K562 (cell line): Measurements from ENCODE around the gene MYCL. TPM values are rescaled to one million over a fixed set of nuclear protein-coding genes. Genes with fewer than 3 reads are reported as not detected.

Experiments
- ETS1 ChIP-seq: conservative IDR thresholded peaks from 2 replicates; pipeline ENCODE4 v1.6.1; 2011; ENCODE audit warnings: low read depth, mild to moderate bottlenecking, low read length; ENCODE audit not compliant: control insufficient read depth
- FOXA3 ChIP-seq, 2 experiments: fragments of 450-650 bp in 1 of 2; sonication (generic) in 1 of 2; formaldehyde crosslinking; IDR thresholded peaks in 1 of 2; conservative IDR thresholded peaks in 1 of 2; 2 replicates each; pipeline versions ENCODE4 v1.4.0 to v1.8.0; 2020 to 2022; ENCODE audit warnings: mild to moderate bottlenecking in 2 of 2, missing genetic modification reagents in 1 of 2
- HDAC8 ChIP-seq: fragments of 450-650 bp; IDR thresholded peaks from 2 replicates; pipeline ENCODE4 v1.6.1; 2016; ENCODE audit warnings: mild to moderate bottlenecking, missing genetic modification characterization, moderate library complexity, missing compliant biosample characterization
- MCM3 ChIP-seq: fragments of 450-650 bp; IDR thresholded peaks from 2 replicates; pipeline ENCODE4 v1.6.1; 2016
- MEF2D ChIP-seq: conservative IDR thresholded peaks from 2 replicates; pipeline ENCODE4 v1.6.1; 2016; ENCODE audit warnings: low read depth, missing genetic modification characterization, missing compliant biosample characterization
- NR3C1 ChIP-seq: sonication (generic); formaldehyde crosslinking; IDR thresholded peaks from 2 replicates; pipeline ENCODE4 v1.8.1; 2022; ENCODE audit warnings: missing genetic modification reagents
- PTTG1 ChIP-seq: fragments of 450-650 bp; IDR thresholded peaks from 2 replicates; pipeline ENCODE4 v1.6.1; 2016; ENCODE audit warnings: low read depth, mild to moderate bottlenecking, missing genetic modification characterization, missing compliant biosample characterization
- RBM34 ChIP-seq: fragments of 200-400 bp; formaldehyde crosslinking; IDR thresholded peaks from 2 replicates; pipeline ENCODE4 v1.6.1; 2018; ENCODE audit warnings: low read length, borderline replicate concordance; ENCODE audit not compliant: insufficient read depth
- SIN3B ChIP-seq: fragments of 450-650 bp; IDR thresholded peaks from 2 replicates; pipeline ENCODE4 v1.6.1; 2017; ENCODE audit warnings: low read depth, mild to moderate bottlenecking, moderate library complexity
- THRAP3 ChIP-seq: fragments of 450-650 bp; IDR thresholded peaks from 2 replicates; pipeline ENCODE4 v1.6.1; 2016; ENCODE audit warnings: mild to moderate bottlenecking, inconsistent platforms, borderline replicate concordance
- ZC3H8 ChIP-seq: fragments of 450-650 bp; IDR thresholded peaks from 2 replicates; pipeline ENCODE4 v1.6.1; 2017
- ZNF407 ChIP-seq: fragments of 450-650 bp; IDR thresholded peaks from 2 replicates; pipeline ENCODE4 v1.6.1; 2016; ENCODE audit warnings: low read depth
- ZNF592 ChIP-seq: fragments of 450-650 bp; IDR thresholded peaks from 2 replicates; pipeline ENCODE4 v1.6.1; 2017; ENCODE audit warnings: antibody characterized with exemption, mild to moderate bottlenecking
- ZNF696 ChIP-seq: fragments of 250-450 bp; sonication (Bioruptor Pico); conservative IDR thresholded peaks from 2 replicates; pipeline ENCODE4 v1.4.0; 2020; ENCODE audit warnings: mild to moderate bottlenecking, moderate library complexity
- polyA plus RNA-seq, 8 experiments: library from polyadenylated mRNA; depleted of rRNA in 4 of 8; stranded (reverse) in 5 of 8; unstranded in 3 of 8; fragments of >200 nt; fragmentation: Nextera tagmentation in 2 of 8; fragmentation: Illumina TruSeq in 1 of 8; extraction: Ambion mirVana in 2 of 8; extraction: Trizol in 1 of 8; gene quantifications; 2 replicates each; pipeline versions ENCODE4 v1.2.1 to v1.2.3, GENCODE V29; 2011 to 2014; ENCODE audit warnings: inconsistent platforms in 1 of 8, missing spikeins in 1 of 8
- total RNA-seq, 7 experiments: library from RNA; depleted of rRNA in 6 of 7; stranded (reverse); fragments of >200 nt in 6 of 7; fragmentation: Illumina TruSeq in 2 of 7; extraction: Trizol in 2 of 7; gene quantifications; 2 replicates each; pipeline versions ENCODE4 v1.2.1 to v1.2.3, GENCODE V29; 2011 to 2021; ENCODE audit warnings: low replicate concordance in 1 of 7

MYCL gene
- total and polyA plus RNA-seq, 9 of the 15 experiments (the other 6 are each of a cell fraction or from before 2014, with no cell fraction given): 3.5 to 22.0 (median 12.8) TPM

- TF ChIP-seq MEF2D (tag) (no peak), MCM3 (no peak), NR3C1 (CRISPR knock-in tag) (no peak), ZNF696 (CRISPR knock-in tag) (no peak), SIN3B (no peak), ZNF407 (no peak), THRAP3 (no peak), PTTG1 (tag) (no peak), HDAC8 (no peak), ETS1 (no peak; the same call in 1 of the 2 replicates), ZC3H8 (no peak), ZNF592 (peak; percentile 51; the same call in 1 of the 2 replicates), FOXA3 (CRISPR knock-in tag; conservative IDR thresholded peaks at IDR 0.05 in 1 of 2, IDR thresholded peaks at IDR 0.05 in 1 of 2) (no peak; a peak in 1 of 4 replicates), RBM34 (no peak)
Observed at GRCh38 chr1:39900662-39901463, 854 bp downstream of the MYCL start (continued).
